CD4-positive, alpha-beta T cell treated with Interleukin-17A for 4 hours (primary cell): ENCODE measurements around the gene LENG9.

ENCODE experiments used
- DNase-seq: peaks from one replicate; pipeline ENCODE4 v3.0.0-alpha.2; 2020; ENCODE audit warnings: mixed read lengths

LENG9 gene

GRCh38 chr19:54435551-54436016, 28.0 kb downstream of the LENG9 start:
- no peak for DNase-seq

- DNase-seq, result no peak
Measured at GRCh38 chr19:54434873-54435214, 28.7 kb downstream of the LENG9 start.

GRCh38 chr19:54434112-54434872, 29.3 kb downstream of the LENG9 start:
- no peak for DNase-seq

- no peak for DNase-seq
Measured at GRCh38 chr19:54433697-54434096, 29.9 kb downstream of the LENG9 start.

GRCh38 chr19:54432144-54432738, 31.3 kb downstream of the LENG9 start:
- no peak for DNase-seq

- no peak for DNase-seq
Measured at GRCh38 chr19:54431255-54431838, 32.2 kb downstream of the LENG9 start.

GRCh38 chr19:54430306-54431254, 33.0 kb downstream of the LENG9 start:
- peak; percentile 54 for DNase-seq

- DNase-seq, result no peak
Measured at GRCh38 chr19:54429545-54430227, 33.9 kb downstream of the LENG9 start.

GRCh38 chr19:54429176-54429495, 34.4 kb downstream of the LENG9 start:
- DNase-seq, result no peak

GRCh38 chr19:54428323-54429175, 35.0 kb downstream of the LENG9 start:
- no peak for DNase-seq

GRCh38 chr19:54427586-54427985, 36.0 kb downstream of the LENG9 start:
- DNase-seq, result no peak

- DNase-seq, result no peak
Measured at GRCh38 chr19:54426291-54426931, 37.2 kb downstream of the LENG9 start.

GRCh38 chr19:54425382-54425723, 38.2 kb downstream of the LENG9 start:
- no peak for DNase-seq

- no peak for DNase-seq
Measured at GRCh38 chr19:54424660-54425381, 38.8 kb downstream of the LENG9 start.

GRCh38 chr19:54424201-54424600, 39.4 kb downstream of the LENG9 start:
- no peak for DNase-seq

GRCh38 chr19:54422136-54422535, 41.4 kb downstream of the LENG9 start:
- no peak for DNase-seq

GRCh38 chr19:54421521-54421920, 42.1 kb downstream of the LENG9 start:
- DNase-seq, result no peak

- DNase-seq, result no peak
Measured at GRCh38 chr19:54421169-54421516, 42.4 kb downstream of the LENG9 start.

GRCh38 chr19:54420383-54421168, 43.0 kb downstream of the LENG9 start:
- DNase-seq, result no peak

- no peak for DNase-seq
Measured at GRCh38 chr19:54420068-54420382, 43.6 kb downstream of the LENG9 start.
